Lung (tissue), 12 donors: ENCODE data around the gene GSC. TPM values are rescaled to one million over a fixed set of nuclear protein-coding genes. Genes with fewer than 3 reads are reported as not detected.

Experiments used
- ATAC-seq: fragments of 200-7000 bp; cut with Tn5 transposase; one replicate; pipeline ENCODE4 v1.9.1; 2020; ENCODE audit warnings: moderate number of reproducible peaks; ENCODE audit not compliant: insufficient read depth, low FRiP score
- DNase-seq, 3 donors: peaks; one replicate each; pipeline ENCODE4 v3.0.0-alpha.2; 2013 to 2017
- H3K27ac ChIP-seq, 2 donors: one replicate each; pipeline ENCODE4 v1.5.1; 2013; ENCODE audit warnings: mild to moderate bottlenecking in 2 of 2, moderate library complexity in 2 of 2, control low read depth in 1 of 2, inconsistent platforms in 1 of 2, low read depth in 1 of 2, low read length in 1 of 2
- H3K27me3 ChIP-seq, 3 donors: one replicate each; pipeline ENCODE4 v1.5.1; 2013; ENCODE audit warnings: low read length in 2 of 3; ENCODE audit not compliant: control insufficient read depth in 3 of 3, insufficient read depth in 3 of 3
- H3K36me3 ChIP-seq, 4 donors: one replicate each; pipeline ENCODE4 v1.5.1; 2013; ENCODE audit warnings: low read length in 4 of 4, mild to moderate bottlenecking in 1 of 4, moderate library complexity in 1 of 4; ENCODE audit not compliant: control insufficient read depth in 4 of 4, insufficient read depth in 4 of 4
- H3K4me1 ChIP-seq, 5 donors: one replicate each; pipeline ENCODE4 v1.5.1; 2013; ENCODE audit warnings: low read length in 5 of 5, mild to moderate bottlenecking in 2 of 5, moderate library complexity in 1 of 5; ENCODE audit not compliant: control insufficient read depth in 5 of 5, insufficient read depth in 5 of 5
- H3K4me3 ChIP-seq: one replicate; pipeline ENCODE4 v1.5.1; 2013; ENCODE audit warnings: mild to moderate bottlenecking, control low read depth, moderate library complexity
- H3K9ac ChIP-seq, 2 donors: one replicate each; pipeline ENCODE4 v1.5.1; 2013; ENCODE audit warnings: low read length in 2 of 2, control low read depth in 1 of 2; ENCODE audit not compliant: insufficient read depth in 1 of 2
- H3K9me3 ChIP-seq, 4 donors: one replicate each; pipeline ENCODE4 v1.5.1; 2013; ENCODE audit warnings: low read length in 3 of 4, mild to moderate bottlenecking in 1 of 4, moderate library complexity in 1 of 4; ENCODE audit not compliant: control insufficient read depth in 4 of 4, insufficient read depth in 3 of 4
- CTCF ChIP-seq: IDR thresholded peaks from 2 replicates; pipeline ENCODE4 v1.5.1; 2012; ENCODE audit warnings: mild to moderate bottlenecking; ENCODE audit errors: control extremely low read depth, extremely low read depth
- WGBS, 2 donors: extraction: QIAGEN DNeasy Blood & Tissue Kit; methylation state at CpG; one replicate each; pipeline ENCODE4 v1.1.7; 2013; 5-methylcytosine and 5-hydroxymethylcytosine counted together
- polyA plus RNA-seq, 2 donors: library from polyadenylated mRNA; stranded (reverse); fragments of 200-250 nt; gene quantifications; one replicate each; pipeline ENCODE4 v1.2.1, GENCODE V29; 2013
- total RNA-seq, 2 donors: library from RNA; depleted of rRNA in 1 of 2; stranded (reverse); fragments of >200 nt in 1 of 2; gene quantifications; one replicate each; pipeline ENCODE4 v1.2.1, GENCODE V29; 2014 to 2021
- donor health status: control.
- donor health status: control.
- donor health status: Bipolar disorder and iron deficiency.
- donor health status: healthy.
- donor health status: DM: yes; HTN: yes; CAD: no.

The GSC gene
- total and polyA plus RNA-seq, 4 donors: 0.03 to 0.21 (median 0.08) TPM; not detected in 1

DNA sequence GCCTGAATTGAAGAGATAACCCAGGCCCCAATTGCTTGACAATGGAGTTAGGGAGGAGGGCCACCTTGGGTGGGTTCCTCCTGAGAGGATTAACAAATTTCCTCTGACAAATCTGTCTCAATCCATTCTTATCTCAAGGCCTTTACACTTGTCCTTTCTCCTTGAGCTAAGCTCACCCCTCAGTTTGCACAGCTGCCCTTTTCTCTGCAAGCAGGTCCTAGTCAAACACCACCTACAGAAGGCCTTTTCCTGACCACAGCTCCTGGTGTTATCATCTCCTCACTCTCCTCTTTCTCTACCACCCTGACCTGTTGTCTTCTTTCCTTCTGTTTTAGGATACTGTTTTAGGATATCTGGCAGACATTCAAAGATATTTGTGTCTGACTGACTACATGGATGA lies 26.4 kb upstream of the GSC start:
- Histone ChIP-seq H3K27me3 (peaks cover 0 to 6% (median 4%) of the 10 kb centered on the region in 3 donors), H3K4me1 (no peaks in the 10 kb centered on the region), H3K4me3 (no peak overlapping the region), H3K9ac (no peak overlapping the region), H3K36me3 (no peaks in the 10 kb centered on the region), H3K27ac (no peak overlapping the region), H3K9me3 (no peaks in the 10 kb centered on the region)
- no peak for TF ChIP-seq CTCF
- no peak for ATAC-seq
- DNase-seq: no peak

GRCh38 chr14:94795372-94795771 lies 25.5 kb upstream of the GSC start:
- no peaks in the 10 kb centered on the region for H3K36me3 ChIP-seq
- H3K9me3 ChIP-seq: no peaks in the 10 kb centered on the region
- WGBS, 2 donors: 72% methylated on average over 3 of the region's 3 CpGs
- no peak overlapping the region for H3K27ac ChIP-seq
- H3K4me3 ChIP-seq: no peak overlapping the region
- peaks cover 0 to 6% (median 3%) of the 10 kb centered on the region in 3 donors for H3K27me3 ChIP-seq
- no peaks in the 10 kb centered on the region for H3K4me1 ChIP-seq
- ATAC-seq: no peak
- DNase-seq: no peak
- no peak overlapping the region for H3K9ac ChIP-seq
- TF ChIP-seq CTCF: no peak

- Histone ChIP-seq H3K36me3 (no peaks in the 10 kb centered on the region), H3K27ac (no peak overlapping the region), H3K4me3 (no peak overlapping the region), H3K4me1 (no peaks in the 10 kb centered on the region), H3K27me3 (peaks cover 0 to 6% (median 0%) of the 10 kb centered on the region in 3 donors), H3K9me3 (no peaks in the 10 kb centered on the region), H3K9ac (no peak overlapping the region)
- 93 to 95% methylated on average over 7 of the region's 7 CpGs for WGBS, 2 donors
- no peak for ATAC-seq
- DNase-seq: no peak
- no peak for TF ChIP-seq CTCF
Observed at GRCh38 chr14:94793901-94794300, 24.0 kb upstream of the GSC start.

DNA sequence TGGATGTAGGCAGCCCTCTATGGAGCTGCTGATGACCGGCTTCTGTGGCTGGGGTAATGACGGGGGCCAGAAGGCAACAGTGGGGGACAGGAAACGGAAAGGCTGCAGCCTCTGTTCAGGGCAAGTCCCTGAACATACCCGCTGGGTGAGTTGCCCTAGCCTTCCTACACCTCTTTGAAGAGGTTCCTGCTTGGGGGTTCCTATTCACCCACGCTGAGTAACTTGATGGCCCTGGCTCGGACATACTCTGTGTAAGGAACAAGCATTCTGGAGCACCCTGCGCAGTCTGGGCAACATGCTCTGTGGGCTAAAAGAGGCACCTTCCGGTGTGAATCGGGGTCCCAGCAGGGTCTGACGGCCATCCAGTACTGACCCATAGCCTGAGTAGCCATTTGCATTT lies 17.7 kb upstream of the GSC start:
- no peaks in the 10 kb centered on the region for H3K9me3 ChIP-seq
- H3K9ac ChIP-seq: no peak overlapping the region
- H3K4me1 ChIP-seq: no peaks in the 10 kb centered on the region
- no peaks in the 10 kb centered on the region for H3K36me3 ChIP-seq
- H3K27ac ChIP-seq: no peak overlapping the region
- peaks cover 0 to 5% (median 0%) of the 10 kb centered on the region in 3 donors for H3K27me3 ChIP-seq
- ATAC-seq: no peak
- no peak for DNase-seq
- 77 to 87% methylated on average over 10 of the region's 10 CpGs for WGBS, 2 donors
- TF ChIP-seq CTCF: no peak
- H3K4me3 ChIP-seq: no peak overlapping the region
